OCI-LY7 (cell line): ENCODE results near the gene NSD1.

Experiments used
- CTCF ChIP-seq: fragments of 200-600 bp; sonication (generic); conservative IDR thresholded peaks from 2 replicates; pipeline ENCODE4 v1.5.1; 2014; ENCODE audit warnings: mild to moderate bottlenecking, antibody characterized with exemption, low read length, moderate library complexity, mixed read lengths
- EZH2phosphoT487 ChIP-seq: fragments of 200-600 bp; sonication (generic); IDR thresholded peaks from 2 replicates; pipeline ENCODE4 v1.6.1; 2018; ENCODE audit warnings: low read depth, borderline replicate concordance, mild to moderate bottlenecking, mixed run types, antibody characterized with exemption, low read length, moderate library complexity, mixed read lengths

GRCh38 chr5:177195307-177195952 is 61.9 kb downstream of the NSD1 start:
- TF ChIP-seq CTCF (no peak), EZH2phosphoT487 (no peak)
